ENCODE results near the gene GMPPB.

Gene GMPPB

DNA sequence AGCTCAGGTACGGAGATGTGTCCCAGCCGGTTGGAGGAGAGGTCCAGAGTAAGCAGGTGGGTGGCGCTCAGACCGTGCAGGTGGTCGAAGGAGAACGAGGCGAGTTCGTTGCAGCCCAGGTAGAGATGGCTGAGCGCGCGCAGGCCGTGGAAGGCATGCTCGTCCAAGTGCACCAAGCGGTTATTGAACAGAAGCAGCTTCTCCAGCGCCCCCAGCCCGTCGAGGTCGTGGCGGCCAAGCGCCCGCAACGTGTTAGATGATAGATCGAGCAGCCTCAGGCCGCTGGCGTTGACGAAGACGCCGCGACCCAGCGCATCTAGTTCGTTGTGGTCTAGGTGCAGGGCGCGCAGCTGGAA, 4.9 kb downstream of the GMPPB start:
- Histone ChIP-seq H3K4me2 (ENCODE audit: low read length) (peak overlapping the region; percentile 91), H3K4me1 (ENCODE audit: control insufficient read depth, insufficient read depth, low read length) (peaks cover 21% of the 10 kb centered on the region), H3K9ac (ENCODE audit: low read depth, low read length) (no peak overlapping the region), H3K4me3 (ENCODE audit: low read length) (peak overlapping the region; percentile 66), H3K27me3 (ENCODE audit: control insufficient read depth, insufficient read depth, low read length) (no peaks in the 10 kb centered on the region), H3K36me3 (ENCODE audit: insufficient read depth, low read length) (peaks cover 25% of the 10 kb centered on the region), H3K9me3 (replicated peaks; ENCODE audit: low read length) (no peaks in the 10 kb centered on the region)

DNA sequence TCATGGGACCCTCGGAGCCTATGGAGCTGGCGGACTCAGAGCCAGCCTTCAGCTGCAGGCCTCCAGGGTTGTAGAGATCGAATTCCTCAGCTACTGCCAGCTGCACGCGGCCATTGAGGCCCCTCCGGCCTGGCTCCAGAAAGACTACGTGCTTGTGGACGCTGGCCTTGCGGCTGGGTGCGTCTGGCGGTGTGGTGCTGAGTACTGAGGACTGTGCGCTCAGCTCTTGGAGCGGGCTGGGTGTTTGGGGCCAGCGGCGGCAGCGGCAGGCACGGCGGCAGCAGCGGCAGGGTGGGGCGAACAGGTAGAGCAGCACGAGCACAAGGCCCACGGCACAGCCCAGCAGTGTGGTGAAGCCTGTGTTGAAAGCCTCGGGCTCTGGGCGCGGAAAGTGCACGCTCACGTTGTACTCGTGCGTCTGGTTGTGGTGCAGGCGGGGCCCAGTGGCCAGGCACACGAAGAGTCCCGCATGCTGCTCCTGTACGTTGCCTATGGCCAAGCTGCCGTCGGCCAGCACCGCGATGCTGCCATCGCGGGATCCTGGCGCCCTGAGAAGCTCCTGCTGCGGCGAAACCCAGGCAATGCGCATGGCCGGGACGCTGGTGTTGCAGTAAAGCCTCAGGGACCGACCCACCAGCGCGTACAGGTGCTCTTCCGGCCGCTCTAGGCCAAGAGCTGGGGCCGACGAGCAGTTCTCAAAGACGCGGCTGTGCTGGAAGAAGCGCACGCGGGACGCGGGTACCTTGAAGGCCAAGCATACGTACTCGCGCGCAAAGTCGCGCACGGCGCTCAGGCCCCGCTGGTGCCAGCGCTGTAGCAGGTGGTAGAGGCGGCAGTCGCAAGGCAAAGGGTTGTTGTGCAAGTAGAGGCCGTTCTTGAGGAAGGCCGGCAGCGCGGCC, 5.5 kb downstream of the GMPPB start:
- Histone ChIP-seq H3K9me3 (replicated peaks; ENCODE audit: low read length) (no peaks in the 10 kb centered on the region), H3K4me3 (ENCODE audit: low read length) (no peak overlapping the region), H3K4me1 (ENCODE audit: control insufficient read depth, insufficient read depth, low read length) (peaks cover 21% of the 10 kb centered on the region), H3K36me3 (ENCODE audit: insufficient read depth, low read length) (peaks cover 25% of the 10 kb centered on the region), H3K9ac (ENCODE audit: low read depth, low read length) (no peak overlapping the region), H3K27me3 (ENCODE audit: control insufficient read depth, insufficient read depth, low read length) (no peaks in the 10 kb centered on the region), H3K4me2 (ENCODE audit: low read length) (peak overlapping the region; percentile 91)

DNA sequence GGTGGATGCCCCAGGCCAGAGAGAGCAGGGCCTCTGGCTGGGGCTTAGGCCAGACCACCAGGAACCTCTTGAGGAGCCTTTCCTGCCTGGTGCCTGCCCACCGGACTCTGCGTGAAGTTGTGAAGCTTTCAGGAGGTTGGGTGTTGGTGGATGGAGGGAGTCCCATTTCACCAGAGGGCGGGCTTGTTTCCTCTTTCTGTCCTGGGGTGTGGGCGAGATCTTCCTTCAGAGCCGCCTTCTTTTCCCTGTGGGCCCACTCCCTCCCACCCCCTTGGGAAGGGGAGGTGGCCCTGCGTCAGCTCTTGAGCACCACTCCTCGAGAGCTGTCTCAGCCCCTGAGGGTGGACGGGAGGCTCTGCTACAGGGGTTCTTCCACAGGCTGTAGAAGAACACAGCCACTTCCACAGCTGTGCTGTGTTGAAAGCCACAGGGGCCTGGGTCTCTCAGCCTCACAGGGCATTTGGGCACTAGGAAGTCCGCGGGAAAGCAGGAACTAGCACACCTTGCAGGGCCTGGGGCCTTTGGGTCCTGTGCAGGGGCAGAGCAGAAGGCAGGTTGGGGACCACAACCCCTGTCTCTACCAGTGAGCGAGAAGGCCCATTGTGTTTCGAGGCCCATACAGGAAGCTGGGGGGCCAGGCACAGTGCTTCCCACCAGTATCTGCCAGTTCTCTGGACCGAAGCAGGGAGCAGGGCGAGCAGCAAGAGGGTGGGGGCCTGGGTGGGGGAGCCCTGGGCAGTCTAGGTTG, 6.4 kb downstream of the GMPPB start:
- Histone ChIP-seq H3K4me3 (ENCODE audit: low read length) (no peak overlapping the region), H3K4me1 (ENCODE audit: control insufficient read depth, insufficient read depth, low read length) (peaks cover 13% of the 10 kb centered on the region), H3K9me3 (replicated peaks; ENCODE audit: low read length) (no peaks in the 10 kb centered on the region), H3K9ac (ENCODE audit: low read depth, low read length) (no peak overlapping the region), H3K27me3 (ENCODE audit: control insufficient read depth, insufficient read depth, low read length) (no peaks in the 10 kb centered on the region), H3K4me2 (ENCODE audit: low read length) (no peak overlapping the region), H3K36me3 (ENCODE audit: insufficient read depth, low read length) (peaks cover 20% of the 10 kb centered on the region)

DNA sequence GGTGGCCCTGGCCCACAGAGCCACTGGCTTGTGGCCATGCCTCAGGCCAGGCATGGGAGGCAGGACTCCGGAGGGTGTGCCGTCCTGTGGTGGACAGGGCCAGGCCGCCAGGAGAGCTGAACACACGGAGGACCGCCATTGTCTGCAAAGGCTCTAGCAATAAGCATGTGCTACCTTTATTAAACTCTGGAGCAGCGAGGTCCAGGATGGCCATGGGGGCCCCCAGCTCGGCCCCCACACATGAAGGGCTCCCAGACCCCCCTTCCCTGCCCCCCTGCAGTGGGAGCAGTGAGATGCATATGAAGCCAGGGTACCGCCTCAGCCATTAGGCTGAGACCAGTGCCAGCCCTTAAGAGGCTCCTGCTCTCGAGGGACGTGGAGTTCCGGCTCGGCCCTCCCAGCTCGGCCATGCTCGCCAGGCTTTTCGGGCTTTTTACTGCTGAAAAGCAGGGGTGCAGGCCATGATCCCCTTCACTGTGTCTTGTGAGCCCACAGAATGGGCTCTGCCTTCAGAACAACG, 7.0 kb downstream of the GMPPB start:
- Histone ChIP-seq H3K4me1 (ENCODE audit: control insufficient read depth, insufficient read depth, low read length) (peaks cover 10% of the 10 kb centered on the region), H3K9ac (ENCODE audit: low read depth, low read length) (no peak overlapping the region), H3K36me3 (ENCODE audit: insufficient read depth, low read length) (peaks cover 14% of the 10 kb centered on the region), H3K4me3 (ENCODE audit: low read length) (no peak overlapping the region), H3K4me2 (ENCODE audit: low read length) (no peak overlapping the region), H3K9me3 (replicated peaks; ENCODE audit: low read length) (no peaks in the 10 kb centered on the region), H3K27me3 (ENCODE audit: control insufficient read depth, insufficient read depth, low read length) (no peaks in the 10 kb centered on the region)

DNA sequence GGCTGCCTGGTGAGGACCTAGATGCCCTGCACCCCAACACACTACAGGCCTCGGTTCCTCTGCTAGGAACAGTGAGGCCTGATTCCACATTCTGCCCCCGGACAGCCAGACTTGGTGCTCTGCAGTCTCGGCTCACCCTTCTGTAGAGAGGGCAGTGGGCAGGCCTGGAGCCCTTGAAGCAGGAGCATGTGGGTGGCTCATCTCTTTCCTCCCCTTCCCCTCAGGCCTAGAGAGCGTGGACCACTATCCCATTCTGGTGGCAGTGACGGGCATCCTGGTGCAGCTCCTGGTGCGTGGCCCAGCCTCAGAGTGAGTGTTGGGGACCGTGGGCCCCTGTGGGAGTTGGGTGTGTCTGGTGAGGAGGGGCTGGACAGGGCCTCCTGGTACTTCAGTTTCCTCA, 7.6 kb downstream of the GMPPB start:
- Histone ChIP-seq H3K4me3 (ENCODE audit: low read length) (no peak overlapping the region), H3K9ac (ENCODE audit: low read depth, low read length) (no peak overlapping the region), H3K4me1 (ENCODE audit: control insufficient read depth, insufficient read depth, low read length) (peaks cover 10% of the 10 kb centered on the region), H3K27me3 (ENCODE audit: control insufficient read depth, insufficient read depth, low read length) (no peaks in the 10 kb centered on the region), H3K4me2 (ENCODE audit: low read length) (no peak overlapping the region), H3K9me3 (replicated peaks; ENCODE audit: low read length) (no peaks in the 10 kb centered on the region), H3K36me3 (ENCODE audit: insufficient read depth, low read length) (peaks cover 9% of the 10 kb centered on the region)

DNA sequence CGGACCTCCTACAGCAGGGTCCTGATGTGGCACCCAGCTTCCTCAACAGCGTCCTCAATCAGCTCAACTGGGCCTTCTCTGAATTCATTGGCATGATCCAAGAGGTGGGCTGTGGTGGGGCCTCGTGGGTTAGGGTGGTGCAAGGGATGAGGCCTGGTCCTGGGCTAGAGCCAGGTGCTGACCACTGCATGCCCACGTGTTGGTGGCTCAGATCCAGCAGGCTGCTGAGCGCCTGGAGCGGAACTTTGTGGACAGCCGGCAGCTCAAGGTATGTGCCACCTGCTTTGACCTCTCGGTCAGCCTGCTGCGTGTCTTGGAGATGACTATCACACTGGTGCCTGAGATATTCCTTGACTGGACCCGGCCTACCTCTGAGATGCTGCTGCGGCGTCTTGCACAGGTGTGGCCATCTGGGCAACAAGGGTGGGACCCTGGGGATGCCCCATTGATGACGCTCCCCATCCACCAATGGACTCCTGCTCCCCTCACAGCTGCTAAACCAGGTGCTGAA, 8.1 kb downstream of the GMPPB start:
- no peaks in the 10 kb centered on the region for H3K27me3 ChIP-seq (ENCODE audit: control insufficient read depth, insufficient read depth, low read length)
- peaks cover 10% of the 10 kb centered on the region for H3K4me1 ChIP-seq (ENCODE audit: control insufficient read depth, insufficient read depth, low read length)
- no peak overlapping the region for H3K4me2 ChIP-seq (ENCODE audit: low read length)
- no peak overlapping the region for H3K9ac ChIP-seq (ENCODE audit: low read depth, low read length)
- H3K36me3 ChIP-seq (ENCODE audit: insufficient read depth, low read length), result peaks cover 4% of the 10 kb centered on the region
- no peaks in the 10 kb centered on the region for H3K9me3 ChIP-seq (replicated peaks; ENCODE audit: low read length)
- H3K4me3 ChIP-seq (ENCODE audit: low read length), result no peak overlapping the region

DNA sequence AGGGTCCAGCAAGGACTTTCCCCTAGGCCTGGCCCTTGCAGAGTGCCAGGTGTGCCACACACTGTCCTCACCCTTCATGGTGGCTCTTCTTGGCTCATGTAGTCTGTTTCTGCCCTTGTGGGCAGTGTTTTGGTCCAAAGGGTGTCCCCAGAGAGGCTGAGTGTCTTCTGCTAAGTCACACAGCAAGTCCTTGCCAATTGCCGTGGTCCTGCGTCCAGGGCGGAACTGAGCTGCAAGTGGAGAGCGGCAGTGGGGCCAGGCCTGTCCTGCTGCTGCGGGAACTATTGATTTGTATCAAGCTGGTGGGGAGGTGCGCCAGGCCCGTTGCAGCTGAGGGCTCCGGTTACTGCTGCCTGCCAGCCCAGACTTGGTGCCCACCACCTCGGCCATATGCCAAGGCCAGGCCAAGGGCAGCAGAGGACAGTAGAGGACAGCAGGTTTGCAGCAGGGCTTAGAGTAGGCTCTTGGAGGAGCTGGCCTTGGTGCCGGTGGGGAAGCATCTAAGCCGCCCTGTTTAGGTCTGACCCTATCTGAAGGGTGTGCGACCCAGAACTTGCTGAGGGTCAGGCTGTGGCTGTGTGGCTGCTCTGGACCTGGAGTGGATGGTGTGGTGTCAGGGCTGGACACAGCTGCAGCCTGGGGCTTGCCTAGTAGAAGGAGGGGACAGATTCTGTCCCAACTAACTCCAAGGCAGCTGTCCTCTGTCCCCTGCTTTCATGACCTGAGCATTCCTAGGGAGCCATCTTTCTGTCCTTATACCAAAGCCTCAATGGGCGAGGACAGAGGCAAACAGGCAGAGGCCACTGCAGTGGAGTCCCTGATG, 8.8 kb downstream of the GMPPB start:
- Histone ChIP-seq H3K9ac (ENCODE audit: low read depth, low read length) (no peak overlapping the region), H3K4me2 (ENCODE audit: low read length) (no peak overlapping the region), H3K4me3 (ENCODE audit: low read length) (no peak overlapping the region), H3K4me1 (ENCODE audit: control insufficient read depth, insufficient read depth, low read length) (peaks cover 10% of the 10 kb centered on the region), H3K9me3 (replicated peaks; ENCODE audit: low read length) (no peaks in the 10 kb centered on the region), H3K27me3 (ENCODE audit: control insufficient read depth, insufficient read depth, low read length) (no peaks in the 10 kb centered on the region), H3K36me3 (ENCODE audit: insufficient read depth, low read length) (no peaks in the 10 kb centered on the region)

DNA sequence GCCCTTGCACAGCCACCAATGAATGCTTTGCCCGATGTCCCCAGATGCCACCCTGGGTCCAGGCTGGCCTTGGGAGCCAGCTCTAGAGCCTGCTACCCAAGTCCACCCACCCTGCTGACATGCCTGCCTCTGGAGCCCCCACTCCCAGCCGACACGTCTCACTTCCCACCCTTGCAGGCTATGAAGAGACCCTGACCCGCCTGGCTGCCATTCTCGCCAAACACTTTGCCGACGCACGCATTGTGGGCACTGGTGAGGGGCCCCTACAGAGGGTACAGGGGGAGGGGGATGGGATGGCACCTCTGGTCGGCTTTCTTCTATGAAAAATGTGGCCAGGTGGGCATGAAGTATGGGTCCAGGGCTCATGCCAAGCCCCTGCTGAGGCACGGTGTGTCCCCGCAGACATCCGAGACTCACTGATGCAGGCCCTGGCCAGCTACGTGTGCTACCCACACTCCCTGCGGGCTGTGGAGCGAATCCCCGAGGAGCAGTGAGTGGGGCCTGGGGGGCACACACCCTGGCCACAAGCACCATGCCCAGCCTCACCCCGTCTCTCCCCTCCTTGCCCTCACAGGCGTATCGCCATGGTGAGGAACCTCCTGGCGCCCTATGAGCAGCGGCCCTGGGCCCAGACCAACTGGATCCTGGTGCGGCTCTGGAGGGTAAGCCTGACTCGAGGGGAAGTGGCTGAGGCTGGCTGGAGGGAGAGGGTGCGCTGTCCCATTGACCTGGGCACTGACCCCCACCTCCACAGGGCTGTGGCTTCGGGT, 10.2 kb downstream of the GMPPB start:
- Histone ChIP-seq H3K9me3 (replicated peaks; ENCODE audit: low read length) (no peaks in the 10 kb centered on the region), H3K4me3 (ENCODE audit: low read length) (no peak overlapping the region), H3K27me3 (ENCODE audit: control insufficient read depth, insufficient read depth, low read length) (no peaks in the 10 kb centered on the region), H3K4me2 (ENCODE audit: low read length) (no peak overlapping the region), H3K9ac (ENCODE audit: low read depth, low read length) (no peak overlapping the region), H3K36me3 (ENCODE audit: insufficient read depth, low read length) (no peaks in the 10 kb centered on the region), H3K4me1 (ENCODE audit: control insufficient read depth, insufficient read depth, low read length) (no peaks in the 10 kb centered on the region)

DNA sequence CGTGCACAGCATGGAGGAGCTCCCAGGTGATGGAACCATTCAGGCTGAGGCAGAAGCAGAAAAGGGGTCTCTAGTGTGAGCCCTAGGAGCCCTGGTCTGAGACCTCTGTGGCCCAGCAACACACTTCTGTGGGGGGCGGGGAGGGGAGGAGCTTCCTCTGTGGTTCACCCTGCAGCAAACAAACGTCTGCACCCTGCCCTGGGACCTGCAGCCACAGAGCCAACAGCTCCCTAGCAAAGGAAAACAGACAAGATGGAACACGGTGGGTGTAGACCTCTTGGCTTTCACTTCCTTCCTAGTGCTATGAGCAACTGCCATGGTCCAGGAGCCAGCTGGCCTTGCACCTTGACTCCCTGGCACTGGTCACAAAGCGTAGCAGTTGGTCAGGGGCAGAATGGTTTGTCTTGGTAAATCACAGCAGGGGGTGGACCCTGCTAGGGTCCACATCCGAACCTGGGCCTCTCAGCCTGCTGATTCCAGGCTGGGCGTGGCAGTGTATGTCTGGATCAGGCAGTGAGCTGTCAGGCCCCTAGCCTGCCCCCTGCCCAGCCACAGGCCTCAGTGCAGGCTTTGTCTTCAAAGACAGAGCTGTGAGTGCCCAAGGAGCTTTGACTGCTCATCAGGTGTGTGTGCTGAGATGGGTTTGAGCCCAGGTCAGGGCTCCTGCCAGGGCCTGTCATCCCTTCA, 11.0 kb downstream of the GMPPB start:
- Histone ChIP-seq H3K4me3 (ENCODE audit: low read length) (no peak overlapping the region), H3K9me3 (replicated peaks; ENCODE audit: low read length) (no peaks in the 10 kb centered on the region), H3K27me3 (ENCODE audit: control insufficient read depth, insufficient read depth, low read length) (no peaks in the 10 kb centered on the region), H3K36me3 (ENCODE audit: insufficient read depth, low read length) (no peaks in the 10 kb centered on the region), H3K4me1 (ENCODE audit: control insufficient read depth, insufficient read depth, low read length) (no peaks in the 10 kb centered on the region), H3K4me2 (ENCODE audit: low read length) (no peak overlapping the region), H3K9ac (ENCODE audit: low read depth, low read length) (no peak overlapping the region)

DNA sequence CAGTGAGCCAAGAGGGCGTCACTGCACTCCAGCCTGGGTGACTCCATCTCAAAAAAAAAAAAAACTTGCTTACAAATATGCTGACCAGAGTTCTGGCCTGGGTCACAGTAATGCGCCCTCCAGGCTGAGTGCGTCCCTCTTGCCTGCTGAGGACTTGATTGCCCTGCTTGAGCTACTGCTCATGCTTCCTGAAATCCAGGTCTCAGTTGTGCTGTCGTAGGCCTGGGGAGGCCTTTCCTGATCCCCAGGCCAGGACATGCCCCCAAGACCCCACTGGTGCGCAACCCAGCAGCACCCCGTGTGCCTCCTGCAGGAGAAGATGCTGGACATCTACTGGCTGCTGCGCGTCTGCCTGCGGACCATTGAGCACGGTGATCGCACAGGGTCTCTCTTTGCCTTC, 11.6 kb downstream of the GMPPB start:
- Histone ChIP-seq H3K9ac (ENCODE audit: low read depth, low read length) (no peak overlapping the region), H3K4me3 (ENCODE audit: low read length) (no peak overlapping the region), H3K4me2 (ENCODE audit: low read length) (no peak overlapping the region), H3K9me3 (replicated peaks; ENCODE audit: low read length) (no peaks in the 10 kb centered on the region), H3K27me3 (ENCODE audit: control insufficient read depth, insufficient read depth, low read length) (no peaks in the 10 kb centered on the region), H3K36me3 (ENCODE audit: insufficient read depth, low read length) (peaks cover 5% of the 10 kb centered on the region), H3K4me1 (ENCODE audit: control insufficient read depth, insufficient read depth, low read length) (no peaks in the 10 kb centered on the region)
